NCI-H748 (cell line): ENCODE data around the gene ASPRV1.
"Not testable (repeated sequence)": the region's sequence is repeated elsewhere in the genome, so short reads cannot be mapped to it uniquely, and the experiment has no call there.

Experiments
- DNase-seq: peaks from one replicate; lab custom pipeline; 2025; ENCODE audit not compliant: unreplicated experiment; lab: John Stamatoyannopoulos, UW

Gene ASPRV1

DNA sequence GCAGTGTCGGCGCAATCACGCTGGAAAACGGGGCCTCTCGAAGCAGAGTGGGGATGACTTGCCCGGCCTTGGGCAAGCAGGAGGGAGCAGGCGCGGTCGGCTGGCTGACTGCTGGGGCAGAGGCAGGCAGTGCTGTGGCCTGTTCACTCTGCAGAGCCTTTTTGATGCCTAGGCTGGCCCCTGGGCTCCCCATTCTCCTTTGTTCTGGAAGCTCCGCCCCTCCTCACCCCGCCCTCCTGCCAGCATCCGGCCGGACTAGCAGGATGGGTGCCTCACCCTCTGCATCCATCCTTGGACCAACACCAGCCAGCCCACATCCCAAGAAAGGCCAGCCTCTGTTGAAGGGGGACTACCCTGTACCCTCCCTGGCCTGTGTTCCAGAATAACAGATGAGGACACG, at the start of gene ASPRV1:
Gene ASPRV1 (minus strand): TSS at position 136 of the 400 bp plus-strand sequence. CDS start 195 bp downstream, outside the sequence.
- no peak for DNase-seq

DNA sequence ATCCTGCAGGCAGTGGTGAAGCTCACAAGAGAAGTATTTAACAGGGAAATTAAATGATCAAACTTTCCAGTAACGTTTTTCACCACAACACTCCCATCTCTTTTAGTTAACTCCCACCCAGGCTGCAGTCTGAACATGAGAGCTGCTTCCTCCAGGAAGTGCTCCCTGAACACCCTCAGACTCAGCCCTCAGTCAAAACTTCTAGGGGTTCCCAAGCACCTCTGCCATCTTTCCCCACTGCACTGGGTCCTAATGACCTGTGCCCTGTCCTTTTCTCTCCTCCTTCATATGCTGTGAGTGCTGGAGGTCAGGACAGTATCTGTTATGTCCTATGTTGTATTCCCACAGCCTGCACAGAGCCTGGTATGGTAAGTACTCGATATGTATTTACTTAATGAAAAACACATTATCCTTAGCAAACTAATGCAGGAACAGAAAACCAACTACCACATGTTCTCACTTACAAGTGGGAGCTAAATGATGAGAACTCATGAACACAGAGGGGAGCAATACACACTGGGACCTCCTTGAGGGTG, 49.2 kb upstream of the ASPRV1 start:
- DNase-seq = no peak

DNA sequence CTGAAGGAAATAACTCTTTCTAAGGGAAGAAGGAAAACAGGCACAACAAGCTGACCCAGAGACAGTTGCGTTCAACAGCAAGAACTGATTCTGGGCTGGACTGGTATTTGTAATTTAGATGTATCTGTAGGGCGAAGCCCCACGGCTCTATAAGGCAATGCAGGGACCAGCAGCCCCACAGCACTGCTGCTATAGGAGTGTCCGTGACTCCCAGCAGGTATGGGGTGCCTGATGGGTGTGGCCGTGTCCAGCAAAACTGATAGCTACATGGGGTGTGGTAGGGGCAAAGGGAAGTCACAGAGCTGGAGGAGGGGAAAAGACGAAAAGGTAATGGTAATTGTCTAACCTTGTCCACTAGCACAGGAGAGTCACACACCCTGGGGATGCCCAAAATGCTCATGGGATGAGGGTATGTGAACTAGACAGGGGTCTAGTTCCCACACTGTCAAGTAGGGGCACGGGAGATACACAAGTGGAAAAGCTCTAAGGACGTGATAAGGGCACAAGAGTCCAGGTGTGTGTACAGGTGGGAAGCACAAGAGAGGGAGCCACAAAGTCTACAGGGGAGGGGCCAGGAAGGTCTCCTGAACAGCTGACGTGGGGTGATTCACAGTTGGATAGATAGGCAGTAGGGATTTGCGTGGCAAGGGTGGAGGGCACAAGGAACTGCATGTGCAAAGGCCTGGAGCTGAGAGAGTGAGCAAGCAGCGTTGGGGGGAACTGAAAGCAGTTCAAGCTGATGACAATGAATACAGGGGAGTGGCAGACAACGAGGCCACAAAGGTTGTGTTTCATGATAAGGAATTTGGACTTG, 48.5 kb upstream of the ASPRV1 start:
- DNase-seq = peak; percentile 46

DNA sequence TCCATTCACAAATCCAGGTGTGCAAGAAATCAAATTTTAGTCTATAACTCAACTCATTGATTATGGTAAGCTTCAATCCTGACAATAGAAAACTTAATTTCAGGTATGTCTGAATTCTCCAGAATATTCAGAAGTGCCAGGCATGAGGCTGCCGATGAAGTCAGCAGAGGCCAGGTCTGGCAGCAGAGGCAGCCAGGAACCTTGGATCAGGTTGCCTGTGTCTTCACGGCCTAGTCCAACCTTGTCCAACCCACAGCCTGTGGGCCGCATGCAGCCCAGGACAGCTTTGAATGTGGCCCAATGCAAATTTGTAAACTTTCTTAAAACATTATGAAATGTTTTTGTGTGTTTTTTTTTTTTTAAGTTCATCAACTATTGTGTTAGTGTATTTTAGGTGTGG, 46.9 kb upstream of the ASPRV1 start:
- no peak for DNase-seq

DNA sequence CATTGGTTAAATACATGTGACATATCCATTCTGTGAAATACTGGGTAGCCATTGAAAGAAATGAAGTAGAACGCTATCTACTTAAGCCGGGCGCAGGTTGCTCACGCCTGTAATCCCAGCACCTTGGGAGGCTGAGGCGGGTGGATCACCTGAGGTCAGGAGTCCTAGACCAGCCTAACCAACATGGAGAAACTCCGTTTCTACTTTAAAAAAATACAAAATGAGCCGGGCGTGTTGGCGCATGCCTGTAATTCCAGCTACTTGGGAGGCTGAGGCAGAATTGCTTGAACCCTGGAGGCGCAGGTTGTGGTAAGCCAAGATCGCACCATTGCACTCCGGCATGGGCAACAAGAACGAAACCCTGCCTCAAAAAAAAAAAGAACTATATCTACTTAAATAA, 45.7 kb upstream of the ASPRV1 start:
- no peak for DNase-seq

DNA sequence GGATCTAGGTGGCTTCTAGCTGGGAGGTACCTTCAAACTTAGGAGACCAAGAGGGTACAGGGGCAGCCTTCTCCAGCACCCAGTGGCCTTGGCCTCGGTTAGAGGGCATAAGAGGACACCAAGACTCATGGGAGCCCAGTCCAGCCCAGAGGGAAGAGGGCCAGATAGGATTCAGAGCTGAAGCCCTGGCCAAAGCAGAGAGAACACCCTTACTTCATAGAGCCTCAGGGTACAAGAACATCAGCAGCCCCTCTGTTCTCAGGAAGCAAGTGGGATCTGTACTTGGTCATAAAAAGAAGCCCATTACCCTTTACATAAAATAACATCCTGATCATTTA, 45.0 kb upstream of the ASPRV1 start:
- DNase-seq = no peak

GRCh38 chr2:70005752-70006446, 44.5 kb upstream of the ASPRV1 start:
- DNase-seq = no peak

- no peak for DNase-seq
Measured at GRCh38 chr2:70005216-70005615, 43.8 kb upstream of the ASPRV1 start.

- no peak for DNase-seq
Measured at GRCh38 chr2:70003093-70003830, 41.8 kb upstream of the ASPRV1 start.

- peak; percentile 61 for DNase-seq
Measured at GRCh38 chr2:70002241-70002899, 40.9 kb upstream of the ASPRV1 start.

DNA sequence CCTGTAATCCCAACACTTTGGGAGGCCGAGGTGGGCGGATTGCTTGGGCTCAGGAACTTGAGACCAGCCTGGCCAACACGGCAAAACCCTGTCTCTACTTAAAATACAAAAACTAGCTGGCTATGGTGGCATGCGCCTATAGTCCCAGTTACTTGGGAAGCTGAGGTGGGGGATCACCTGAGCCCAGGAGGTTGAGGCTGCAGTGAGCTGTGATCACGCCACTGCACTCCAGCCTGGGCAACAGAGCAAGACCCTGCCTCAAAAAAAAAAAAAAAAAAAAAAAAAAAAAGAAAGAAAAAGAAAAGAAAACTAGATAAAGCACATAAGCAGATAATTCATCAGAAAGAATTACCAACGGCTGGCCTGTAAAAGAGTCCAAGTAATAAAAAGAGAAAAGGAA, 39.1 kb upstream of the ASPRV1 start:
- DNase-seq = not testable (repeated sequence)

- DNase-seq = no peak
Measured at GRCh38 chr2:69998761-69999160, 37.3 kb upstream of the ASPRV1 start.

DNA sequence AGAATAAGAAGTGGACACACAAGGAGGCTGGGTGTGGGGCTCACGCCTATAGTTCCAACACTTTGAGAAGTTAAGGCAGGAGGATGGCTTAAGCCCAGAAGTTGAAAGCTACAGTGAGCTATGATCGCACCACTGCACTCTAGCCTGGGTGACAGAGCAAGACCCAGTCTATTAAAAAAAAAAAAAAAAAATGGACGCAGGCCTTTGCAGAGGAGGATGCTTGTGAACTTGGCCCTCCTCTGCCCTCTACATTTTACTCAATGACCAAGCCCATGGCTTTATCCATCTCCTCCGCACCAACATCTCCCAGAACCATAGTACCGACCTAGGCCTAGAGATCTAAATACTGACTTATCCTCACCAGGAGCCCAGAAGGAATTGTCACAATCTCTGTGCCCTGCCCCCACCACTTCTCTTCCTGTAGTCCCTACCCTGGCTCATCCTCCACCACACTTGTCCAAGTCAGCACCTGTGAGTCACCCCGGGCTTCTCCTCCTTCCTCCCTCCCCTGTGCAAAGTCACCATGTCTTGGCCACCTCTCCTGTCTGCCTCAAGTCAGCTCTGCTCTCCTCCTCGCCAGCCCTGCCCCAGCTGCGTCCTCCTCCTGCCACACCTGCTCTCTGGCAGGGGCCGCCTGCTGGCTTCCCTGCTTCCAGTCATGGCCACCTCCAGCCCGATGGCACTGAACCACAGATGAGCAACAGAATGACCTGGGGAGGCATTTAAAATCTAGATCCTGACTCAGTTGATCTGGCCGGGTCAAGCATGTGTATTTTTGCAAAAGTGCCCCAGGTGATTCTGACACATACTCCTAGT, 35.8 kb upstream of the ASPRV1 start:
- no peak for DNase-seq

DNA sequence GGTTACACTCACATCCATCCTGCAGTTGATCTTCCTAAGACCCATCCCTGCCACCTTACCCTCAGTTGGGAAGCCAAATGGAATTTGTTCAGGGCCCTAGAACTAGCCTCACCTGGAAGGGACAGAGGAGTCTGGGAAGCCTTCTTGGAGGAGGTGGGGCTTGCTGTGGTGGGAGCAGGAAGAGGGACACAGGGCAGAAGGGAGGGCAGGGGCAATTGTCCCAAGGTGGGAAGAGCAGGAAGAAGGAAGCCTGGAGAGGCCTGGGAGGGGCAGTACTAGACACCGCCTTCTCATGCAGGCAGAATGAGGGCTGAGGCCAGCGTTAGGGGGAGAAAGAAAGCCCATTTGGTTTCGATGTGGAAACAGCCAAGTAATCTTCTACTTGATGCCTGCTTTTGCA, 34.1 kb upstream of the ASPRV1 start:
- no peak for DNase-seq

- DNase-seq = no peak
Measured at GRCh38 chr2:69994166-69994565, 32.7 kb upstream of the ASPRV1 start.

GRCh38 chr2:69993708-69994107, 32.3 kb upstream of the ASPRV1 start:
- DNase-seq = no peak

GRCh38 chr2:69993048-69993565, 31.7 kb upstream of the ASPRV1 start:
- DNase-seq = no peak

DNA sequence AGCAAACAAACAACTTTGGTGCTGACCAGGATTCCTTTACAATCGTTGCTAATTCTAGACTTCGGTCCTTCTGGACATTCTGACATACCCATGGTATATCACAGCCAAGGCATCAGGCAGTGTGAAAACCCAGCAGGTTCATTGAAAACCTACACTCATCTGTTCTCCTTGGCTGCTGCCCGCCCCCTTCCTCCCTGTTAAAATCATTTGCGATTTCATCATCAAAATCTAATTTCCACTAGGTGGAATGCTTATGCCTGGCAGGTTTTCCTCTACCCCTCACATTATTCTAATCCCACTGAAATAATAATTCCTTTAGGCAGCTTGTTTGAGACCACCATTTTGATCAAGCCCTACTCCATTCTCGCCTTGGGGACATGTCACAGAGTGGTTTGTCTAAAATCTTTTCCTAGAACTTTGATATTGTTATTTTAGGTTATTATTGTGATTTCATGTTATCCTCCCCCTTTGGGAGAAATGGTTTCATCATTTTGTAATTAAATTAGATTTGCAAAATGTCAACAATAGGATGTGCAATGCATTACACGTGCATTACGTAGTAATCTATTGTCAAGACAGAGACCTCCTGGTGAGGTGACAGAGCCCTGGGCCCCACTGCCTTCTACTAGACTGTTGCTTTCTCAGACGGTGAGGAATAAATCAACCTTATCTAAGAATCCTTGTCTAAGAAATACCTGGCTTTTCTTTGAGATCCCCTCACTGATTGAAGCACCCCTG, 31.0 kb upstream of the ASPRV1 start:
- no peak for DNase-seq

DNA sequence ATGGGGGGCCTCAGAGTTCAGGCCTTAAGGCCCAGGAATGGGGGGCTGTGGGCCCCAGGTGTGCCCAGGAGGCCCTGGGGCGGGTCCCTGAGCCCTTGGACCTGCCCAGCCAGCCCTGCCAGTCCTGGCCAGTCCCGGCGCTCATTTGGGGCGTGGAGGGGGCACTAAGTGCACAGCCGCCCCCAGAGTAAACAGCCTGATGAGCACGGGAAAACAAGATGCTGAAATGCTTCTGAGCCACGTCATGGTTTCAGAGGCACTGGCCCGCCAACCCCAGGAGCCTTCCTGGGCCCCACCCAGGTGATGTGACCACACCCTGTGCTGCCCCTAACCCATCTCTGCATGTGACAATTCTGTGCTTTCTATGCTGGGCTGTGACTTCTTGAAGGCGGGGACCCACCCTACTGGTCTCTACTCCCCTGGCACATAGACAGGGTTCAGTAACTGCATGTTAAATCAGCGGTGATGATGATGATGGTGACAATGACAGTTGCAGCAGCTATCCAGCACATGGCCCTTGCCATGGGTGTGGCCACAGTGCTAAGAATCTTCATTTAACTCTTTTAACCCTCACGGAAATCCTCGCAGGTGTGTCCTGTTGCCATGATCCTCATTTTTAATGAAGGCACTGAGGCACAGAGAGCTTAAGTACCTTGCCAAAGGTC, 28.1 kb upstream of the ASPRV1 start:
- DNase-seq = peak; percentile 39
